Loucy (cell line): ENCODE measurements around the gene SAMMSON.

Experiments used
- H2AFZ ChIP-seq: fragments of 200-600 bp; sonication (generic); 2 replicates; pipeline ENCODE4 v1.6.0; 2016; ENCODE audit warnings: antibody characterized with exemption, mild to moderate bottlenecking, low read length, moderate library complexity
- H3F3A ChIP-seq: fragments of 200-600 bp; 2 replicates; pipeline ENCODE4 v1.6.0; 2016; ENCODE audit warnings: antibody characterized with exemption, low read depth, mild to moderate bottlenecking
- H3K27me3 ChIP-seq: fragments of 200-600 bp; sonication (generic); 2 replicates; pipeline ENCODE4 v1.6.1; 2014; ENCODE audit warnings: low read length, mild to moderate bottlenecking; ENCODE audit not compliant: insufficient read depth, poor library complexity, severe bottlenecking
- H3K36me3 ChIP-seq: fragments of 200-600 bp; sonication (generic); 2 replicates; pipeline ENCODE4 v1.6.1; 2016; ENCODE audit warnings: low read length; ENCODE audit not compliant: insufficient read depth
- H3K4me1 ChIP-seq: fragments of 200-600 bp; sonication (generic); 2 replicates; pipeline ENCODE4 v1.5.1; 2014; ENCODE audit warnings: low read length, mild to moderate bottlenecking; ENCODE audit not compliant: insufficient read depth, poor library complexity, severe bottlenecking
- H3K4me2 ChIP-seq: fragments of 200-600 bp; sonication (generic); 2 replicates; pipeline ENCODE4 v1.6.0; 2014; ENCODE audit warnings: antibody characterized with exemption, low read length, low read depth, mild to moderate bottlenecking; ENCODE audit not compliant: poor library complexity, severe bottlenecking
- H3K4me3 ChIP-seq: fragments of 200-600 bp; sonication (generic); 2 replicates; pipeline ENCODE4 v1.5.1; 2014; ENCODE audit warnings: low read length, mild to moderate bottlenecking, mixed read lengths; ENCODE audit not compliant: poor library complexity, severe bottlenecking
- H3K79me2 ChIP-seq: fragments of 200-600 bp; sonication (generic); 2 replicates; pipeline ENCODE4 v1.6.1; 2014; ENCODE audit warnings: low read length; ENCODE audit not compliant: insufficient read depth
- H3K9ac ChIP-seq: fragments of 200-600 bp; sonication (generic); 2 replicates; pipeline ENCODE4 v1.6.0; 2014; ENCODE audit warnings: mild to moderate bottlenecking, low read depth, low read length, moderate library complexity; ENCODE audit not compliant: poor library complexity, severe bottlenecking
- H3K9me2 ChIP-seq: fragments of 200-600 bp; sonication (generic); replicated peaks from 2 replicates; pipeline ENCODE4 v1.6.1; 2016; ENCODE audit warnings: low read depth, low read length, mixed read lengths
- H3K9me3 ChIP-seq: fragments of 200-600 bp; sonication (generic); 2 replicates; pipeline ENCODE4 v1.6.1; 2014; ENCODE audit warnings: mild to moderate bottlenecking, antibody characterized with exemption, low read length, low read depth; ENCODE audit not compliant: insufficient read depth
- H4K20me1 ChIP-seq: fragments of 200-600 bp; sonication (generic); 2 replicates; pipeline ENCODE4 v1.6.0; 2014; ENCODE audit warnings: antibody characterized with exemption, low read length, mild to moderate bottlenecking; ENCODE audit not compliant: insufficient read depth, poor library complexity, severe bottlenecking
- CTCF ChIP-seq: fragments of 200-600 bp; sonication (generic); conservative IDR thresholded peaks from 2 replicates; pipeline ENCODE4 v1.5.1; 2014; ENCODE audit warnings: mild to moderate bottlenecking, antibody characterized with exemption, low read length
- EZH2phosphoT487 ChIP-seq: fragments of 200-600 bp; IDR thresholded peaks from 2 replicates; pipeline ENCODE4 v1.6.1; 2018; ENCODE audit warnings: antibody characterized with exemption, mild to moderate bottlenecking, moderate library complexity, borderline replicate concordance

Gene SAMMSON

GRCh38 chr3:69983546-69984265 lies 15.8 kb upstream of the SAMMSON start:
- Histone ChIP-seq H3K9ac (no peak overlapping the region), H3K36me3 (no peaks in the 10 kb centered on the region), H3K4me1 (no peaks in the 10 kb centered on the region), H3K79me2 (no peaks in the 10 kb centered on the region), H3K4me2 (no peak overlapping the region), H4K20me1 (no peaks in the 10 kb centered on the region), H3K9me2 (no peaks in the 10 kb centered on the region), H3K9me3 (no peaks in the 10 kb centered on the region; the same call in 1 of the 2 replicates), H3K4me3 (no peak overlapping the region), H3F3A (no peaks in the 10 kb centered on the region), H3K27me3 (no peaks in the 10 kb centered on the region), H2AFZ (no peak overlapping the region)
- TF ChIP-seq EZH2phosphoT487 (no peak), CTCF (no peak)

- no peak overlapping the region for H3K4me3 ChIP-seq
- H3K4me1 ChIP-seq = no peaks in the 10 kb centered on the region
- no peaks in the 10 kb centered on the region for H3K79me2 ChIP-seq
- no peak overlapping the region for H3K4me2 ChIP-seq
- no peak overlapping the region for H2AFZ ChIP-seq
- no peaks in the 10 kb centered on the region for H3K36me3 ChIP-seq
- no peaks in the 10 kb centered on the region for H3K9me2 ChIP-seq
- H3F3A ChIP-seq = no peaks in the 10 kb centered on the region
- H3K27me3 ChIP-seq = no peaks in the 10 kb centered on the region
- no peaks in the 10 kb centered on the region for H3K9me3 ChIP-seq
- H4K20me1 ChIP-seq = no peaks in the 10 kb centered on the region
- TF ChIP-seq EZH2phosphoT487 = no peak
- no peak for TF ChIP-seq CTCF
- no peak overlapping the region for H3K9ac ChIP-seq
These were observed 14.3 kb upstream of the SAMMSON start for GRCh38 chr3:69985266-69985665.

GRCh38 chr3:69986419-69986818 lies 13.1 kb upstream of the SAMMSON start:
- no peak overlapping the region for H3K4me2 ChIP-seq
- H3K27me3 ChIP-seq = no peaks in the 10 kb centered on the region
- H3K9me2 ChIP-seq = no peaks in the 10 kb centered on the region
- no peaks in the 10 kb centered on the region for H3K9me3 ChIP-seq
- no peak overlapping the region for H3K9ac ChIP-seq
- H3K36me3 ChIP-seq = no peaks in the 10 kb centered on the region
- no peak overlapping the region for H2AFZ ChIP-seq
- no peaks in the 10 kb centered on the region for H3F3A ChIP-seq
- no peaks in the 10 kb centered on the region for H3K4me1 ChIP-seq
- no peaks in the 10 kb centered on the region for H4K20me1 ChIP-seq
- H3K79me2 ChIP-seq = no peaks in the 10 kb centered on the region
- TF ChIP-seq CTCF (no peak), EZH2phosphoT487 (no peak)
- H3K4me3 ChIP-seq = no peak overlapping the region
